SK-N-SH treated with all-trans-retinoic acid at 6 μM for 48 hours (cell line): Measurements from ENCODE around the gene MEAF6.

Experiments
- CSRNP3 ChIP-seq: fragments of 250-450 bp; sonication (Bioruptor Pico); IDR thresholded peaks from 2 replicates; pipeline ENCODE4 v1.5.1; 2021; ENCODE audit warnings: mild to moderate bottlenecking, moderate library complexity
- ISL1 ChIP-seq: fragments of 250-450 bp; sonication (Bioruptor Pico); IDR thresholded peaks from 2 replicates; pipeline ENCODE4 v2.1.2; 2022; ENCODE audit warnings: mild to moderate bottlenecking, moderate library complexity
- OSR1 ChIP-seq: fragments of 250-450 bp; sonication (Bioruptor Pico); IDR thresholded peaks from 2 replicates; pipeline ENCODE4 v1.8.0; 2022; ENCODE audit warnings: moderate library complexity, mild to moderate bottlenecking, inconsistent platforms
- PPARA ChIP-seq: fragments of 250-450 bp; sonication (Bioruptor Pico); IDR thresholded peaks from 2 replicates; pipeline ENCODE4 v1.5.0; 2020; ENCODE audit warnings: mild to moderate bottlenecking, borderline replicate concordance
- RARB ChIP-seq: fragments of 250-450 bp; sonication (Bioruptor Pico); IDR thresholded peaks from 2 replicates; pipeline ENCODE4 v1.8.0; 2021; ENCODE audit warnings: mild to moderate bottlenecking, moderate library complexity
- TSHZ2 ChIP-seq: fragments of 250-450 bp; sonication (Bioruptor Pico); IDR thresholded peaks from 2 replicates; pipeline ENCODE4 v1.5.0; 2020; ENCODE audit warnings: mild to moderate bottlenecking, moderate library complexity
- ZFP3 ChIP-seq: fragments of 250-450 bp; sonication (Bioruptor Pico); IDR thresholded peaks from 2 replicates; pipeline ENCODE4 v1.5.0; 2020; ENCODE audit warnings: mild to moderate bottlenecking, moderate library complexity
- ZFP30 ChIP-seq: fragments of 450-650 bp; formaldehyde crosslinking; IDR thresholded peaks from 2 replicates; pipeline ENCODE4 v1.5.0; 2022; ENCODE audit warnings: mild to moderate bottlenecking, moderate library complexity

DNA sequence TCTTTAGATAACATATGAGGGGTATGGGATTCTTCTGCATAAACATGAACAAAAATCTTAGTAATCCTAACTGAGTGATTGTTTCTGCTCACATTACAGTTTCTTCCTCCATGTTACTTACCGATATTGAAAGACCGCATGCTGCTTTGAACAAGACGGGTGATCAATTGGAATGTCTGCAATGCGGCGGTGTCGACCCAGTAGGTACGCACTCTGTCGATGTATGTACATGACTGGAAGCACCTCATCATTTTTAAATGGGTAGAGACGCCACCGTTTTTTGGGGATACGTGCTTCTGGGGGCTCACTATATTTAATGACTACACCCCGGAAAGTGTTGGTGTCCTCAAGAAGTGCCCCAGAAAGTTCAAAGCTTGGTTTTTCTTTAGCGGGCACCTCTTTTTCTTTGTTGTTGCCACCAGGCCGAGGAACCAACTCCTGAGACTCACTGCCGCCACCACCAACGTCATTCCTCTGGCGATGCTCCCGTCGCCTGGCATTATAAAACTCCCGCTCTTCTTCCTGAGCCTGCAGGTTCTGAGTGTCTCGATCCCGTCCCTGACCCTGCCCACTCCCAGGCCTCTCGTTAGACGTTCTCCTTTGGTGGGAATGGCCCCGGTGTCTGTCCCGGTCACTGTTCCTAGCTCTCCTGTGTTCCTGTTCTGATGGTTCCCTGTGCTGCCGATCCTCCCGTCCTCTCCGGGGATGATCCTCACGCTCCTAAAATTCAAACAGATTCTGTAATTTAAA is 25.6 kb upstream of the MEAF6 start:
- TF ChIP-seq ZFP30 (CRISPR knock-in tag): no peak
- TF ChIP-seq TSHZ2: no peak
- no peak for TF ChIP-seq ZFP3
- TF ChIP-seq PPARA (CRISPR knock-in tag): no peak
- TF ChIP-seq ISL1: no peak
- TF ChIP-seq RARB (CRISPR knock-in tag): no peak
- no peak for TF ChIP-seq CSRNP3 (CRISPR knock-in tag)
- TF ChIP-seq OSR1 (CRISPR knock-in tag): no peak
